8988T (cell line): ENCODE measurements around the gene IGSF1.
"Not testable (repeated sequence)": the region's sequence is repeated elsewhere in the genome, so short reads cannot be mapped to it uniquely, and the experiment has no call there.

ENCODE experiments used
- DNase-seq: peaks from one replicate; pipeline ENCODE4 v3.0.0; 2011

The IGSF1 gene

DNA sequence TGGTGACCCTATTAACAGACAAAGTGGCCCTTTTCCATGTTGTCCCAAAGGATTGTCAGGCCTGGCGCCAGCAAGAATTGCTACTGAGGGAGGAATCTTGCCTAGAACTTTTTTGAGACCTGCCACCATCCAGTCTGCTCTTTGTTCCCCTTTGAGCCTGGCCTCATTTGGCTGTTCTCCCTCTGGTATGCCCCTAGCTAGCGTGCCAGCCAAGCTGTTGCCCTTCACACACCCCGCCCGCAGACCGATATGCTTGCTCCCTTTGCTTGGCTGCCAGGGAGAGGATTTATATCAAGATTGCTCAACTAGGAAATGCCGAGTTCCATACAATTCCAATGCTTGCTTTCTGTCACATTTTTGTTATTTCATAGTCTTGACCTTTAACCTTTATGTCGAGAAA lies 24.4 kb downstream of the IGSF1 start:
- no peak for DNase-seq

DNA sequence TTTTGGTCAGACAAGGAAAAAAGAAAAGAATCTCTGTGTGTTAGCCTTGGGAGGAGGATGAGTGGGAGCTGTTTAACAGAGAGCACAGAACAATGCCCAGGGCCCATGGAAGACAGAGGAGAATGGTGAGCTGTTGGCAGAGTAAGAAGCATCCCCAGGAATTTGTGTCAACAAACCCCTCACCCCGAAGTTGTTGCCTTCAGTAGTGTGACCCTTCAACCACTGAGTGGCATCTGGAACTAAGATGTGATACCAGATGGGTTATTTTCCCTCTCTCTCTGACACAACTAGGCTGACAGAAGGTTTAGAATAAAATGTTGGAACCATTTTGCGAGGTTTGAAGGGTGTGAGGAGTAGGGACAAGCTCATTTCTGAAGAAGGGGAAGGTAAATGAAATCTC lies 25.1 kb downstream of the IGSF1 start:
- DNase-seq: no peak

DNA sequence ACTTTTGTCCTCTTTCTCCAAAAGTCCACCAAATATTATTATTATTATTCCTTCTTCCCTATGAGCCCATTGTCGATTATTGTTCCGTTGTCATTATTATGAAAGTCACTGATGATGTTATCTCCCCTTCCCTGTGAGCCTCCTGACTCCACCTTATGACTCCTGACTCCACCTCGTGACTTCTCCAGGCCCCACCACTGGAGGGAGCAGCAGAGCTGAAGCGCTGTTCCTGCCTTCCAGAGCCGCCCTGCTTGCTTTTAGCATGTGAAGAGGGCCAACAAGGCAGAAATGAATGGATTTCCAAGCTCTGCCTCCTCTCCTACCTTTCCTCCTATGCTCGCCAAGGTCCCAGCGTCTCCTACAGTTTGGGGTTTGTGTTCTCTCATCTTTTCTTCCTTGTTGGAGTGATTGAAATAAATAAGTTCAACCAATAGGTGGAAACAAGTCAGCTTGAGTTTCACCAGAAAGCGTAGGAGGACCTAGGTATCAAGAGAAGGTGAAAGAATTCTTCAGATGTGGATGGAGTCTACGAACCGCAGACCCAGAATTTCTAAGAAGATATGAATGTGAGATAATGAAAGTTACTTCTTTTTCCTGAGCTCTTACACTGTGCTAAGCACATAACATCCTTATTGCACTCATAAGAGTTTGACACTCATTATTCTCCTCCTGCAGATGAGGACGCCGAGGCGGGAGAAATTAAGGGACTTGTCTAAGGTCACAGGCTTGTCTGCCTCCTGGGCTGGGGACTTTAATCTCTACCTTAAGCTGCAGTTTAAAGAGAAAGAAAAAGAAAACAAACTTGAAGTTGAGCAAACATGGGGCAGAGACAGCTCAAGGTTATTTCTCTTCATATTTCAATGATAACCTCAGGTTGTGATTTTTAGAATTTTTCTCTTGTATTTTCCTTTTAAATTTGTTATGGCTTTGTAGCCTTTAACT lies 26.1 kb downstream of the IGSF1 start:
- DNase-seq: no peak

DNA sequence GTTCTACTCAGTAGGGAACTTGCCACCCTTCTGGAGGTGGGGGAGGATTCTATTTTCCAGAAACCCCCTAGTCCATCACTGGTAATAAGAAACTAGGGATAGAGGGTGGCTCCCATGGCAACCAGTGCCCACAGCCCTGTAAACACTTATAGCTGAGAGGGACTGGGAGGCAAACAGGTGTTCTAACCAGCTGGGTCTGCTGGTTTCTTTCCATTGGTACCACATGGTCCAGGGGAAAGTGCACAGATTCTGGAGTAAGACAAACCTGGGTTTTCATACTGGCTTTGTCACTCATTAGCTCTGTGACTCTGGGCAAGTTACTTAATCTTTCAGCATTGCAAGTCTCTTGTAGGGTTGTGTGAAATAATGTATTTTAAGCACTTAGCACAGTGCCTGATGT lies 26.9 kb downstream of the IGSF1 start:
- DNase-seq: no peak

- DNase-seq: no peak
These were observed 31.7 kb downstream of the IGSF1 start for GRCh38 chrX:131257367-131257766.

DNA sequence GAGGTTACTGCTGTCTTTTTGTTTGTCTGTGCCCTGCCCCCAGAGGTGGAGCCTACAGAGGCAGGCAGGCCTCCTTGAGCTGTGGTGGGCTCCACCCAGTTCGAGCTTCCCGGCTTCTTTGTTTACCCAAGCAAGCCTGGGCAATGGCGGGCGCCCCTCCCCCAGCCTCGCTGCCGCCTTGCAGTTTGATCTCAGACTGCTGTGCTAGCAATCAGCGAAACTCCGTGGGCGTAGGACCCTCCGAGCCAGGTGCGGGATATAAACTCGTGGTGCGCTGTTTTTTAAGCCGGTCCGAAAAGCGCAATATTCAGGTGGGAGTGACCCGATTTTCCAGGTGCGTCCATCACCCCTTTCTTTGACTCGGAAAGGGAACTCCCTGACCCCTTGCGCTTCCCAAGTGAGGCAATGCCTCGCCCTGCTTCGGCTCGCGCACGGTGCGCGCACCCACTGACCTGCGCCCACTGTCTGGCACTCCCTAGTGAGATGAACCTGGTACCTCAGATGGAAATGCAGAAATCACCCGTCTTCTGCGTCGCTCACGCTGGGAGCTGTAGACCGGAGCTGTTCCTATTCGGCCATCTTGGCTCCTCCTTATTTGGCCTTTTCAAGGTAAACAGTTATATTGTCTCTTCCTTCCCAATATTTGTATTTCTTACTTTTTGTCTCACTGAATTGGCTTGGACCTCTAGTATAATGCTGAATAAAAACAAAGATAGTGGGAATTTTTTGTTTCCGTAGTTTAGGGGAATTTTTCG lies 37.9 kb downstream of the IGSF1 start:
- DNase-seq: not testable (repeated sequence)

- no peak for DNase-seq
These were observed 50.0 kb downstream of the IGSF1 start for GRCh38 chrX:131239057-131239456.

DNA sequence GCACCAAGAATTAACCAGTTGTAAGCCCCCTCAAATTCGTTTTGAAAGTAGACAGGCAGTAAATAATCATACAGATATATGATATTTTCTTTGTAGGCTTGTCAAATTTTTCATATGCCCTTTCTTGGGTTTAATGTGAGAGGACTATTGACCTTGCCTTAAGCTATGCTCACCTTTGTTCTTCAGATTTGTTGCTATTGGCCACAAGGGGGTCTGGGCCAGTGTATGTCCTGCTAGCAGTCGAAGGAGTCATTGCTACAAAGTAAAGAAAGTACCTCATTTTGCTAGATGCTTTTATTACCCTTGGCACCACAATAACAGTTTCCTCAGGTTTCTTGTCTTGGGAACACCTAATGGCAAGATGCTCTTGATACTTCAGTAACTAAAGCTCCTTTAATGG lies 51.7 kb downstream of the IGSF1 start:
- DNase-seq: no peak

DNA sequence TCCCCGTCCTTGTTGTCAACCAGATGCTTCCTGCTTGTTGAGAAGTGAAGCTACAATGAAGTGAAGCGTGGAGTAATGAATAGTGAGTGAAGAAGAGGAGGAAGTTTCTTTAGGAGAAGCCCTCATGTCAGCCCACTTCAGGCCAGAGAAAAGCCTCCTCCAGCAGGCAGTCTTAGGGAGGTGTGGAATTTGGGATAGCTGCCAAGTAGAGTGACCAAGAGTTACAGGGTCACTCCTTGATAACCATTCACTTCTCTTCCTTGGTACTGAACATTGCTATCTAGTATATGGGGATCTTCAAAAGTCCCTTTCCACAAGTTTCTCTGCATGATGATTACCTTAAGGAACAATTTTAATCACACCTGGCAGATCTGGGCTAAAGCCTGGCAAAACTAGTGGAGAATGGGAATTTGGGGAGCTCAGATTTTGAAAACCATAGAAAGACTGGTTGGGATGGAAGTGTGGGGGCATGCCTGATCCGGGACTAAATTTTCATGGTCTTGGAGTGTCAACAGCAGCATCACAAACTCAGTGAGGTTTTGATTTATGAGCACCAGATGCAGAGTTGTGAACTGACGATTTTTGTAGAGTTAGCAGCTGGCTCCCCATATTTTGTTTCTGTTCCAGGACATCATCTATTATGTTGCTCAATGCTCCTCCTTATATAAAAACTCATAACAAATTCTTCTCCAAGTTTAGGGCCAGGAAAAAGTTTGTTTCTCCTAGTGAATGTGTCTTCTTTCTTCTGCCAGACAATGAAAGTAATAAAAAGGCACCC lies 53.1 kb downstream of the IGSF1 start:
- DNase-seq: no peak

GRCh38 chrX:131227608-131228007 lies 61.5 kb downstream of the IGSF1 start:
- no peak for DNase-seq

GRCh38 chrX:131226591-131226990 lies 62.5 kb downstream of the IGSF1 start:
- DNase-seq: no peak

GRCh38 chrX:131225078-131225477 lies 64.0 kb downstream of the IGSF1 start:
- DNase-seq: no peak
